ENCODE measurements around the gene UTP4. TPM values are rescaled to one million over a fixed set of nuclear protein-coding genes. Genes with fewer than 3 reads are reported as not detected.
"Not testable (repeated sequence)": the region's sequence is repeated elsewhere in the genome, so short reads cannot be mapped to it uniquely, and the experiment has no call there.

UTP4 gene
- polyA plus RNA-seq, 1 donor from 2014 or later = 18.5 TPM

DNA sequence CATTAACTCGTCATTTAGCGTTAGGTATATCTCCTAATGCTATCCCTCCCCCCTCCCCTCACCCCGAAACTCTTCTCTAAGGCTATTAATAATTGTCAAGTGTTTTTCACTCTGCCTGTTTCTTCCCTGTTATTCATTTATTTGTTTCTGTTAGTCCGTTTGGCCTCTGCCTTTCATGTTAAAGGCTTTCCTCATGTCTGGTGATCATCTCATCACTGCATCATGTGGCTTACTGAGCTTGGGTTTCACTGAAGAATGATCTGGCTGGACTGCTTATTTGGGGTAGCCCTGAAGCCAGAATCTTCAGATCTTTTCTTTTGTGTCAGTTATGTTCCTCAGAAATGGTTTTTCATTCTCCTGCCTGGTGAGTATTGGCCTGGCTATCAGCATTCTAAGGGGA, 9.5 kb downstream of the UTP4 start:
- Histone ChIP-seq H3K9me3 (ENCODE audit: low read length) (no peaks in the 10 kb centered on the region), H4K20me1 (ENCODE audit: insufficient read depth) (no peaks in the 10 kb centered on the region), H3K36me3 (ENCODE audit: insufficient read depth, low read length) (peaks cover 3% of the 10 kb centered on the region), H3K27ac (ENCODE audit: low read length) (no peak overlapping the region), H3K9ac (ENCODE audit: low read length) (no peak overlapping the region), H3K79me2 (replicated peaks; ENCODE audit: insufficient read depth, low read length) (peaks cover 2% of the 10 kb centered on the region), H3K27me3 (ENCODE audit: insufficient read depth, low read depth, low read length) (no peaks in the 10 kb centered on the region), H3K4me3 (ENCODE audit: low read length) (no peak overlapping the region), H3K4me2 (ENCODE audit: low read length) (no peak overlapping the region), H3K9me2 (ENCODE audit: insufficient read depth, low read length) (no peaks in the 10 kb centered on the region), H3F3A (ENCODE audit: insufficient read depth, low read length, poor library complexity, severe bottlenecking) (no peaks in the 10 kb centered on the region), H2AFZ (ENCODE audit: low read depth, low read length) (no peak overlapping the region)
- TF ChIP-seq MXI1 (conservative IDR thresholded peaks at IDR 0.05; ENCODE audit: poor library complexity, severe bottlenecking) (no peak), POLR2AphosphoS5 (IDR thresholded peaks at IDR 0.05) (no peak), SMC3 (conservative IDR thresholded peaks at IDR 0.05; ENCODE audit: poor library complexity) (no peak)

DNA sequence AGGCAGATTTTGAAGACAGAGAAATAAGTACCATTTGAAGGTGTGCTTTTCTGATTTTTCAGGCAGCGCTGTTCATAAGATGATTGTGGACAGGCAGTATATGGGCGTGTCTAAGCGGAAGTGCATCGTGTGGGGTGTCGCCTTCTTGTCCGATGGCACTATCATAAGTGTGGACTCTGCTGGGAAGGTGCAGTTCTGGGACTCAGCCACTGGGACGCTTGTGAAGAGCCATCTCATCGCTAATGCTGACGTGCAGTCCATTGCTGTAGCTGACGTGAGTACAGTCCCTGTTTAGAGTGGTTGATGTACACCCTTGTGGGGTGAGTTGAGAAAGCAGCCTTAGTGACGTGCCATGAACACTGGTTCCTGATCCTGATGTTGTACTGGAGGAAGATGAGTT, 10.7 kb downstream of the UTP4 start:
- Histone ChIP-seq H3K9ac (ENCODE audit: low read length) (no peak overlapping the region), H3K79me2 (replicated peaks; ENCODE audit: insufficient read depth, low read length) (no peaks in the 10 kb centered on the region), H3K27me3 (ENCODE audit: insufficient read depth, low read depth, low read length) (no peaks in the 10 kb centered on the region), H3F3A (ENCODE audit: insufficient read depth, low read length, poor library complexity, severe bottlenecking) (no peaks in the 10 kb centered on the region), H4K20me1 (ENCODE audit: insufficient read depth) (no peaks in the 10 kb centered on the region), H3K36me3 (ENCODE audit: insufficient read depth, low read length) (peaks cover 3% of the 10 kb centered on the region), H3K4me2 (ENCODE audit: low read length) (no peak overlapping the region), H3K4me3 (ENCODE audit: low read length) (no peak overlapping the region), H3K27ac (ENCODE audit: low read length) (no peak overlapping the region), H2AFZ (ENCODE audit: low read depth, low read length) (no peak overlapping the region), H3K9me3 (ENCODE audit: low read length) (no peaks in the 10 kb centered on the region), H3K9me2 (ENCODE audit: insufficient read depth, low read length) (no peaks in the 10 kb centered on the region)
- TF ChIP-seq, protein P1, sequence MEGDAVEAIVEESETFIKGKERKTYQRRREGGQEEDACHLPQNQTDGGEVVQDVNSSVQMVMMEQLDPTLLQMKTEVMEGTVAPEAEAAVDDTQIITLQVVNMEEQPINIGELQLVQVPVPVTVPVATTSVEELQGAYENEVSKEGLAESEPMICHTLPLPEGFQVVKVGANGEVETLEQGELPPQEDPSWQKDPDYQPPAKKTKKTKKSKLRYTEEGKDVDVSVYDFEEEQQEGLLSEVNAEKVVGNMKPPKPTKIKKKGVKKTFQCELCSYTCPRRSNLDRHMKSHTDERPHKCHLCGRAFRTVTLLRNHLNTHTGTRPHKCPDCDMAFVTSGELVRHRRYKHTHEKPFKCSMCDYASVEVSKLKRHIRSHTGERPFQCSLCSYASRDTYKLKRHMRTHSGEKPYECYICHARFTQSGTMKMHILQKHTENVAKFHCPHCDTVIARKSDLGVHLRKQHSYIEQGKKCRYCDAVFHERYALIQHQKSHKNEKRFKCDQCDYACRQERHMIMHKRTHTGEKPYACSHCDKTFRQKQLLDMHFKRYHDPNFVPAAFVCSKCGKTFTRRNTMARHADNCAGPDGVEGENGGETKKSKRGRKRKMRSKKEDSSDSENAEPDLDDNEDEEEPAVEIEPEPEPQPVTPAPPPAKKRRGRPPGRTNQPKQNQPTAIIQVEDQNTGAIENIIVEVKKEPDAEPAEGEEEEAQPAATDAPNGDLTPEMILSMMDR (IDR thresholded peaks at IDR 0.05; ENCODE audit: poor library complexity, severe bottlenecking) = no peak
- TF ChIP-seq EZH2 (IDR thresholded peaks at IDR 0.05; ENCODE audit: borderline replicate concordance, insufficient read depth, low read length, poor library complexity, severe bottlenecking) = no peak
- no peak for TF ChIP-seq MXI1 (conservative IDR thresholded peaks at IDR 0.05; ENCODE audit: poor library complexity, severe bottlenecking)
- TF ChIP-seq POLR2AphosphoS5 (IDR thresholded peaks at IDR 0.05) = no peak
- TF ChIP-seq RAD21 (conservative IDR thresholded peaks at IDR 0.05) = no peak
- no peak for TF ChIP-seq EP300 (conservative IDR thresholded peaks at IDR 0.05; ENCODE audit: poor library complexity, severe bottlenecking)
- TF ChIP-seq, protein P2, sequence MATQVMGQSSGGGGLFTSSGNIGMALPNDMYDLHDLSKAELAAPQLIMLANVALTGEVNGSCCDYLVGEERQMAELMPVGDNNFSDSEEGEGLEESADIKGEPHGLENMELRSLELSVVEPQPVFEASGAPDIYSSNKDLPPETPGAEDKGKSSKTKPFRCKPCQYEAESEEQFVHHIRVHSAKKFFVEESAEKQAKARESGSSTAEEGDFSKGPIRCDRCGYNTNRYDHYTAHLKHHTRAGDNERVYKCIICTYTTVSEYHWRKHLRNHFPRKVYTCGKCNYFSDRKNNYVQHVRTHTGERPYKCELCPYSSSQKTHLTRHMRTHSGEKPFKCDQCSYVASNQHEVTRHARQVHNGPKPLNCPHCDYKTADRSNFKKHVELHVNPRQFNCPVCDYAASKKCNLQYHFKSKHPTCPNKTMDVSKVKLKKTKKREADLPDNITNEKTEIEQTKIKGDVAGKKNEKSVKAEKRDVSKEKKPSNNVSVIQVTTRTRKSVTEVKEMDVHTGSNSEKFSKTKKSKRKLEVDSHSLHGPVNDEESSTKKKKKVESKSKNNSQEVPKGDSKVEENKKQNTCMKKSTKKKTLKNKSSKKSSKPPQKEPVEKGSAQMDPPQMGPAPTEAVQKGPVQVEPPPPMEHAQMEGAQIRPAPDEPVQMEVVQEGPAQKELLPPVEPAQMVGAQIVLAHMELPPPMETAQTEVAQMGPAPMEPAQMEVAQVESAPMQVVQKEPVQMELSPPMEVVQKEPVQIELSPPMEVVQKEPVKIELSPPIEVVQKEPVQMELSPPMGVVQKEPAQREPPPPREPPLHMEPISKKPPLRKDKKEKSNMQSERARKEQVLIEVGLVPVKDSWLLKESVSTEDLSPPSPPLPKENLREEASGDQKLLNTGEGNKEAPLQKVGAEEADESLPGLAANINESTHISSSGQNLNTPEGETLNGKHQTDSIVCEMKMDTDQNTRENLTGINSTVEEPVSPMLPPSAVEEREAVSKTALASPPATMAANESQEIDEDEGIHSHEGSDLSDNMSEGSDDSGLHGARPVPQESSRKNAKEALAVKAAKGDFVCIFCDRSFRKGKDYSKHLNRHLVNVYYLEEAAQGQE (IDR thresholded peaks at IDR 0.05; ENCODE audit: borderline replicate concordance) = no peak
- TF ChIP-seq SMC3 (conservative IDR thresholded peaks at IDR 0.05; ENCODE audit: poor library complexity) = no peak

DNA sequence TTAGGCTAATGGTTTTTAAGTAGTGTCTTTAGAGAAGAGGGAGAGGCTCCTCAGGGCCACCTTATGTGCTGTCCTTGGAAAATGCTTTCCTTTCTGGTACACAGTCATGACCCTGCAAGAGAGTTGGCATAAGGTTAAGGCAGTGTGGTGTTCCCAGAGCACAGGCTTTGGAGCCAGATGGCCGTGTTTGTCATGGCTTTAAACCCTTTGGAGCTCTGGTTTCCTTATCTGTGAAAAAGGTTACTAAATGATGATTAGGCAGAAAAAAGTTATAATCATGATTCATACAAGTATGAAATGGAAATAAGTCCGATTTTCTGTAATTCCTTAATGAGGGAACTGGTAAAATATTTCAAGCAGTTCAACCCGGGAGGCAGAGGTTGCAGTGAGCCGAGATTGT, 13.2 kb downstream of the UTP4 start:
- Histone ChIP-seq H3K36me3 (ENCODE audit: insufficient read depth, low read length) (peaks cover 3% of the 10 kb centered on the region), H3K9ac (ENCODE audit: low read length) (no peak overlapping the region), H3K27ac (ENCODE audit: low read length) (no peak overlapping the region), H3K4me3 (ENCODE audit: low read length) (no peak overlapping the region), H3K79me2 (replicated peaks; ENCODE audit: insufficient read depth, low read length) (no peaks in the 10 kb centered on the region), H2AFZ (ENCODE audit: low read depth, low read length) (no peak overlapping the region), H3K9me2 (ENCODE audit: insufficient read depth, low read length) (no peaks in the 10 kb centered on the region), H4K20me1 (ENCODE audit: insufficient read depth) (no peaks in the 10 kb centered on the region), H3K27me3 (ENCODE audit: insufficient read depth, low read depth, low read length) (no peaks in the 10 kb centered on the region), H3K4me2 (ENCODE audit: low read length) (no peak overlapping the region), H3K9me3 (ENCODE audit: low read length) (no peaks in the 10 kb centered on the region), H3F3A (ENCODE audit: insufficient read depth, low read length, poor library complexity, severe bottlenecking) (no peaks in the 10 kb centered on the region)
- TF ChIP-seq, protein P1 (IDR thresholded peaks at IDR 0.05; ENCODE audit: poor library complexity, severe bottlenecking) = no peak
- TF ChIP-seq EP300 (conservative IDR thresholded peaks at IDR 0.05; ENCODE audit: poor library complexity, severe bottlenecking) = no peak

DNA sequence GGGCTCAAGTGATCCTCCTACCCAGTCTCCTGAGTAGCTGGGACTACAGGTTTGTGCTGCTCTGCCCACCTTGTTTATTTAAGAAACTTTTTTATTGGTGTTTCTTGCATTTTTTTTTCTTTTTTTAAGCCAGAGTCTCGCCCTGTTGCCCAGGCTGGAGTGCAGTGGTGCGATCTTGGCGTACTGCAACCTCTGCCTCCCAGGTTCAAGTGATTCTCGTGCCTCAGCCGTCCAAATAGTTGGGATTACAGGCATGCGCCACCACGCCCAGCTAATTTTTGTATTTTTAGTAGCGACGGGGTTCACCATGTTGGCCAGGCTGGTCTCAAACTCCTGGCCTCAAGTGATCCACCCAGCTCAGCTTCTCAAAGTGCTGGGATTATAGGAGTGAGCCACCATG, 17.2 kb downstream of the UTP4 start:
- not testable (repeated sequence) for H3K27me3 ChIP-seq (ENCODE audit: insufficient read depth, low read depth, low read length); H3K27ac ChIP-seq (ENCODE audit: low read length); H3K36me3 ChIP-seq (ENCODE audit: insufficient read depth, low read length); H3K4me3 ChIP-seq (ENCODE audit: low read length); H4K20me1 ChIP-seq (ENCODE audit: insufficient read depth); H3F3A ChIP-seq (ENCODE audit: insufficient read depth, low read length, poor library complexity, severe bottlenecking); H3K9ac ChIP-seq (ENCODE audit: low read length); H3K9me3 ChIP-seq (ENCODE audit: low read length); H3K79me2 ChIP-seq (replicated peaks; ENCODE audit: insufficient read depth, low read length); H3K9me2 ChIP-seq (ENCODE audit: insufficient read depth, low read length); H2AFZ ChIP-seq (ENCODE audit: low read depth, low read length); H3K4me2 ChIP-seq (ENCODE audit: low read length)
